SK-N-DZ (cell line): ENCODE results near the gene CCNB1IP1.
A peak's percentile ranks its signal among the peaks of the same experiment; 100 is the strongest.
"Not testable (repeated sequence)": the region's sequence is repeated elsewhere in the genome, so short reads cannot be mapped to it uniquely, and the experiment has no call there.

Source experiments
- DNase-seq: peaks from one replicate; pipeline ENCODE4 v3.0.0-alpha.2; 2015; ENCODE audit warnings: low spot score

CCNB1IP1 gene

GRCh38 chr14:20333494-20333841 lies 389 bp upstream of the CCNB1IP1 start:
- DNase-seq = no peak

- no peak for DNase-seq
These were observed 670 bp downstream of the CCNB1IP1 start for GRCh38 chr14:20332431-20332787.

GRCh38 chr14:20331053-20331613 lies 1.9 kb downstream of the CCNB1IP1 start:
- no peak for DNase-seq

GRCh38 chr14:20329355-20329754 lies 3.7 kb downstream of the CCNB1IP1 start:
- DNase-seq = no peak

GRCh38 chr14:20328705-20329104 lies 4.4 kb downstream of the CCNB1IP1 start:
- no peak for DNase-seq

- DNase-seq = peak; percentile 67
These were observed 5.8 kb downstream of the CCNB1IP1 start for GRCh38 chr14:20327005-20327869.

- DNase-seq = no peak
These were observed 15.4 kb downstream of the CCNB1IP1 start for GRCh38 chr14:20317720-20318119.

- no peak for DNase-seq
These were observed 19.1 kb downstream of the CCNB1IP1 start for GRCh38 chr14:20314026-20314425.

GRCh38 chr14:20306079-20306423 lies 27.0 kb downstream of the CCNB1IP1 start:
- DNase-seq = no peak

GRCh38 chr14:20305265-20306078 lies 27.6 kb downstream of the CCNB1IP1 start, which contains the start of gene TTC5:
Gene TTC5, minus strand, starts transcription at chr14:20305951. Its CDS starts 14 bp downstream, at chr14:20305937.
- DNase-seq = peak; percentile 82

GRCh38 chr14:20302042-20302755 lies 30.9 kb downstream of the CCNB1IP1 start:
- DNase-seq = no peak

- DNase-seq = no peak
These were observed 38.0 kb downstream of the CCNB1IP1 start for GRCh38 chr14:20295067-20295466.

- no peak for DNase-seq
These were observed 38.4 kb downstream of the CCNB1IP1 start for GRCh38 chr14:20294636-20295035.

- not testable (repeated sequence) for DNase-seq
These were observed 51.1 kb downstream of the CCNB1IP1 start for GRCh38 chr14:20281998-20282397.

GRCh38 chr14:20280265-20280664 lies 52.8 kb downstream of the CCNB1IP1 start:
- not testable (repeated sequence) for DNase-seq

- no peak for DNase-seq
These were observed 54.7 kb downstream of the CCNB1IP1 start for GRCh38 chr14:20278414-20278813.

GRCh38 chr14:20277409-20277808 lies 55.7 kb downstream of the CCNB1IP1 start:
- no peak for DNase-seq

- DNase-seq = no peak
These were observed 59.0 kb downstream of the CCNB1IP1 start for GRCh38 chr14:20274062-20274461.

- DNase-seq = not testable (repeated sequence)
These were observed 68.7 kb downstream of the CCNB1IP1 start for GRCh38 chr14:20264361-20264760.

- DNase-seq = no peak
These were observed 70.4 kb downstream of the CCNB1IP1 start for GRCh38 chr14:20262642-20263128.
